Measurements from ENCODE around the gene PCP4.

Gene PCP4

GRCh38 chr21:39867198-39867650 lies at the start of gene PCP4:
PCP4 (plus strand) TSS chr21:39867438; CDS start chr21:39867502, 64 bp downstream.
- peak in 1 of 2 donors; percentile 33 for DNase-seq (ENCODE audit: low read depth in 2 of 2)

- no peak for DNase-seq (ENCODE audit: low read depth in 2 of 2)
These were observed 48.7 kb upstream of the PCP4 start for GRCh38 chr21:39818557-39818956.

DNA sequence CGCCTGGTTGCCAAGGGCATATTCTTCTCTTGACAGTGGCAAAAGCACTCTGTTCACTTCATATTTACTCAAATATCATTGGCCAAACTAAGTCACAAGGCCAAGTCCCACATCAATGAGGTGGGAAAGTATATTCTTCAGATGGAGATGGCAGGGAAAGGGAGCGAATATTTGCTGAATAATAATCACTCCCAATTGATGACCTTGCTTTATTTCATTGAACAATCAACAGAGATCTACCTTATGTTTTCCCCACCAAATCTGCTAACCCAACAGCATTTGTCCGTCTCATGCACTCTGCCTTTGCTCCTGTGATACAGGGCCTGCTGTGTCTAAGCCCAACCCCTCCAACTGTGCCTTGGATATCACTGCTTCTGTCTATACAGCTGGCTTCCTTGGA lies 45.2 kb upstream of the PCP4 start:
- no peak for DNase-seq (ENCODE audit: low read depth in 2 of 2)

DNA sequence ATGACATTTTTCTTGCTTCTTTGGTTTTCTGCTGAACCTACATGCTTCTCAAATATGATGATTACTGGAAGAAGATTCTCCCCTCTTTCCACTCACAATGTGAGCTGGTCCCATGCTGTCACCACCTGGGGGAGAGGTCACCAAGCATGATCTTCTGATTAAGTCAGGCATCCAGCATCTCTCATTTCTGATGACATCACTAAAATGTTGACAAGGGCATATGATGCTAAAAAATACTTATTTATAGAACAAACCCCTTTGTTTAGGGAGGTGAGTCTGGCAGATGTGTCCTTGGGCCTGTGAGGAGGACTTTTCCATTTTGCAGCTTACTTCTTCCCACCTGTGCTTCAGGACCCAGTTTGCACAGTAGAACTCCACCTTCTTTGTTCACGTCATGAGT lies 42.0 kb upstream of the PCP4 start:
- no peak for DNase-seq (ENCODE audit: low read depth in 2 of 2)

- DNase-seq (ENCODE audit: low read depth in 2 of 2) = no peak
These were observed 32.7 kb upstream of the PCP4 start for GRCh38 chr21:39834543-39834942.

DNA sequence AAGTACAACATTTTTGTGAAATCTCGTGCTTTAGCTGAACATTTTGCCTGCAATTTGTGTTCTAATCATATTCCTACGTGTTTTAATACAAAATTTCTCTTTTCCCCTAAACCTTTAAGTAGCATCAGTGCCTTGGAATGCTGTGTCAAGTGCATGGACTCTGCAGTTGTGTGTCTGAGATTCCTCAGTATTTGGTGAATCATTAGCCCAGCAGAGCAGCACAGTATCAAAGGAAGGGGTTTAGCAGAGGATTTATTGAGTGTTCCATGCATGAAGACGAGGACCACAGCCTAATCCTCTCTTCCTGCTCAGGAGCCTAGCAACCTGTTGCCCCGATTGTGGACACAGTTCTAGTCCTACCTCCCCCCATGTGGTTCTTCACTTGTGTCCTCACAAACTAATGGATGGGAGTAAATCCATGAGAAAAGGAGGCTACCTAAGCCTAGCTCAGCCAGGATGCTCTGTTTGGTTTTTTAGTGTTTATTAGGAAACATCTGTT lies 29.3 kb upstream of the PCP4 start:
- no peak for DNase-seq (ENCODE audit: low read depth in 2 of 2)

DNA sequence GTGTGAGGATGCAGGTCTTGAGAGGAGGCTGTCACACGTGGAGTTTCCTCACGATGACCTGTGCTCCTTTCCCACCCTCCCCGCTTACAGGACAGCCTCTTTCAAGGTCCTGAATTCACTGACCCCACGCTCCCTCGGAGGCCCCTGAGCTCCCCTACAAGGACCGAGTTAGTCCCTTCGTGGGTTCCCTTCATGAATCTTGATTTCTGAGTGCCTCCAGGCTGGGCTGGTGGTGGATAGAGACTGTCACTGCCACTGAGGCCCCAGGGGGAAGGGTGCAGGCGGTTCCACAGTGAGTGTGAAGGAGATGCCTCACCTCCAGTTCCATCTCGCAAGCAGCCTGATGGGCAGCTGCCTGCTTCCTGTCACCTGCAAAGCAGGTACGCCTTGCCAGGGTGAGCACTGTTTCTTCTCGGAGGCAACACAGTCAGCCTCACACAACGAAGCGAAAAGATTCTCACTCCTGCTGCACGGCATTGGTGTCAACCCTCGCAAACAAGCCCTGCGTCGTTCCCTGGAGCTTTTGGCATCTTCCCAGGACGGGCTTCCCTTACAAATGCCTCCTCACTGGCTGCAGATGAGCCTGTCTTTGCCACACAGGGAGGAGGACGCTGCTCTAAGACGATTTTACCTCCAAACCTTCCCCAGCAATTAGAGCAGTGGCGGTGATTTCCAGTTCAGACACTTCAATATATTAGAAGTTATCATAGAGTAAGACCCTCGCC lies 26.7 kb upstream of the PCP4 start:
- DNase-seq (ENCODE audit: low read depth in 2 of 2) = no peak

DNA sequence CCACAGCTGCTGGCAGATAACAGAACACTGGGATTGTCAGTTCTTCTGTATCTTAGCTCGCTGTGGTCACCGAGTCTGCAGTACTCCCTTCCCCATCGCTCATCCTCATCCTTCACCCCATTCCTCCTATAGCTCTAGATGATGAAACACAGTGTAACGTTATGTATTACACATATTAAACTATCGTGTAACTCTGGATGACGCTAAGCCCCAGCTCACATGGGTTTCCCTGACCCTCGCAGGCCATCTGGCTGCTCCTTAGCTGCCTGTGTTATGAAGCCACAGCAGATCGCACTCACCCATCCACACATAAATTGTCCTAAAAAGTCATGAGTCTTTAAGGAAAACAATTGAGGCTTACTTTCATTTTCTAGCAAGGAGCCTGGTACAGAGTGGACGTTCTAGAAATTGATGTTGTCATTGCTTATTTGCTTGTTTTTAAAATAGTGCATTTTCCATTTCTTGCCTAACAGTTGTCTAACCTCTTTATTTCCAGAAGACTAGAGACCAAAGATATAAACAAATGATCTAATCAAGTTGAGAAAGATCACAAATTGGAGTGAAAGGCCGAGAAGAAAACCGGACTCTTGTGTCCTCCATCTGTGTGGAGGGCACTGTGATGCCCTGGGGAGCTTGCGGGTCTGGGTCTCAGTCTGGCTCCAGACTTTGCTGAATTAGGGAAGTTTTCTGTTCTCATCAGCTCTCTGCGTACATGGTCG lies 24.3 kb upstream of the PCP4 start:
- DNase-seq (ENCODE audit: low read depth in 2 of 2) = no peak

DNA sequence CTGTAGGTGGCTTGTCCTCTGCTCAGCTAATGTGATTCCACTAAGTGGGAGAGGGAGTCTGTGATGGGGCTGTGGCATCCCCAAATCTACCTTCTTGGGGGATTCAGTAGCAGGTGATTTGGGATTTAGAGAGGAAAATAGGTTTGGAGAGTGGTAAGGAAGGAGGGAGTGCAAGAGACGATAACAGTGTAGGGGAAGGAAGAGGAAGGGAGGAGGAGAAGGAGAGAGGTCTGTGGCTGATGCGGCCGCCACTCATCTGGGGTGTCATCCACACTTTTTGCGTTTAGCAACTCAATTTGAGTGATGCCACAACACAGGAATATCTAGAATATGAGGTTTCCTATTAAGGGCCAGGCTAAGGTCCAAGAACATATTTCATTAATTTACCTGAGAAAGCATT lies 23.8 kb upstream of the PCP4 start:
- DNase-seq (ENCODE audit: low read depth in 2 of 2) = no peak

DNA sequence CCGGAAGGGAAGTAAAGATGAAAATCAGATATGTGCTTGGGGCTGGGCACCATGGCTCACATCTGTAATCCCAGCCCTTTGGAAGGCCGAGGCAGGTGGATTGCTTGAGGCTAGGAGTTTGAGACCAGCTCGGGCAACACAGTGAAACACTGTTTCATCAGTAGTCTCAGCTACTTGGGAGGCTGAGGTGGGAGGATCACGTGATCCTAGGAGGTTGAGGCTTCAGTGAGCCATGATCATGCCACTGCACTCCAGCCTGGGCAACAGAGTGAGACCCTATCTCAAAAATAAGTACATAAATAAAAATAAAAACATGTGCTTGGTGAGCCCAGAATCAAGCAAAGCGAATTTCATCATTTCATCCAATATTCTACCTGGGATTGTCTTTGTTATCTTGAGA lies 23.3 kb upstream of the PCP4 start:
- no peak for DNase-seq (ENCODE audit: low read depth in 2 of 2)

DNA sequence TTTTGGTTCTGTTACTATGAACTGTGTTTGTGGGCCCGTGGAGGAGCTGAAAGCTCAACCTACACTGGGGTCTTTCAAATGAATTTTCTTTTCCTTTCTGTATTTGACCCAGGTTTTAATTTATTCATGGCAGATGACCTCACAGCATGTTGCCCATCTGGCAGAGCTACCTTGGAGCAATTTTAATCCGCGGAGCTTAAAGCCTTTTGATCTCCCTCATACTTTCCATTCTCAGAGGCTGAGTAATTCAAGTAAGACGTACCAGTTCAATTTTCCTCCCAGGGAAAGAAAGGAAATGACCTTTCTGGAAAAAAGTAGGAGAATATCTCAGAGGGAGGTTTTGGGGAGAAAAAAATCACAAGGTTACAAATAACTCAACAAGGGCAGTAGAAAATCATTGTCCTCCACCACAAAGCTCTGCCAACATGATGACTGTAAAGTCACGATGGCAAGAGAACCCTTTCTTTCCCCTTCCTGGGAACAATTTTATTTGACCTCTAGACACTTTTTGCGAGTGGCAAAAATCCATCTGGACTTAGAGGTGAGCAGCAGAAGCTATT lies 21.6 kb upstream of the PCP4 start:
- no peak for DNase-seq (ENCODE audit: low read depth in 2 of 2)

DNA sequence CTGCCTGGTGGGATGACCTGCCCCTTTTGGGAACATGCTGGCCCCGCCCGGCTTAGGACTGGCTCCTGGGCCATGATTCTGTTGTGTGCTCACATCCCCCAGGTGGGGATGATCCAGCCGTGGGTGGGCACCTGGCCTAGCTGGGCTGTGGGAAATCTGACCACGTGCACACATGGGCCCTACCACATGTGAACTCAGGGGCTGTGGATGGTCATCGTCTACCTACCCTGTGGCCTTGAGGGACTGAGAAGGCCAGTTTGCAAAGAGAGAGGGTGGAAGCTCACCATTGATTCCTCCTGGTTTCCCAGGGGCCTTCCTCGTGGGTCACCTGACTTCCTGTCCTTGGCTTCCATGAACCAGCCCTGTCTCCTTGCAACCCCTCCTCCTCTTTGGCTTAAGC lies 19.4 kb upstream of the PCP4 start:
- no peak for DNase-seq (ENCODE audit: low read depth in 2 of 2)

DNA sequence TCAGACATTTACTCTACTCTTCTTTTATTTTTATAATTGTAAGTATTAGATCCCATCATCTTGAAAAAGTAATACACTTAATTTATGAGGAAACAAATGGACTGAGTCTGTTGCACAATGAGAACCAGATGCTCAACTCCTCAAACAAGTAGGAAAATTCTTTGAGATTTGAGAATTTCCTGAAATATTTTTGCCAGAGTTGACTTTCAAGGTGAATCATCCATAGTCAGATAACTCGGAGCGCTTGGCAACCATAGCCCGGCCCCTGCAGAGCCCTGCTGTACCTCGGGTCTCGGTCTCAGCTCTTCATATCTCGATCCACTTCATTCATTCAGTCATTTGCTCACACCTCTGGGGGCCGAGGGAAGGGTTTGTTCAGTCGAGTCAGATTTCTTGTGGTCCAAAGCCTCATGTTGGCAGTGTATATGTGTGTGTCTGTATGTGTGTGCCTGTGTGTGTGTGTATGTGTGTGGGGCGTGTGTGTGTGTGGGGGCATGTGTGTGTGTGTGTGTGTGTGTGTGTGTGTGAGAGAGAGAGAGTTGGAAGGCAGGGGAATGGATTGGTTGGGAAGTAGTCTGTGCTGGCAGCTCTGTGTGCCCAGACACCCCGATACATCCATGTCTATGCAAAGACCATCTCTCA lies 18.1 kb upstream of the PCP4 start:
- no peak for DNase-seq (ENCODE audit: low read depth in 2 of 2)

GRCh38 chr21:39850333-39850732 lies 16.9 kb upstream of the PCP4 start:
- DNase-seq (ENCODE audit: low read depth in 2 of 2) = no peak

DNA sequence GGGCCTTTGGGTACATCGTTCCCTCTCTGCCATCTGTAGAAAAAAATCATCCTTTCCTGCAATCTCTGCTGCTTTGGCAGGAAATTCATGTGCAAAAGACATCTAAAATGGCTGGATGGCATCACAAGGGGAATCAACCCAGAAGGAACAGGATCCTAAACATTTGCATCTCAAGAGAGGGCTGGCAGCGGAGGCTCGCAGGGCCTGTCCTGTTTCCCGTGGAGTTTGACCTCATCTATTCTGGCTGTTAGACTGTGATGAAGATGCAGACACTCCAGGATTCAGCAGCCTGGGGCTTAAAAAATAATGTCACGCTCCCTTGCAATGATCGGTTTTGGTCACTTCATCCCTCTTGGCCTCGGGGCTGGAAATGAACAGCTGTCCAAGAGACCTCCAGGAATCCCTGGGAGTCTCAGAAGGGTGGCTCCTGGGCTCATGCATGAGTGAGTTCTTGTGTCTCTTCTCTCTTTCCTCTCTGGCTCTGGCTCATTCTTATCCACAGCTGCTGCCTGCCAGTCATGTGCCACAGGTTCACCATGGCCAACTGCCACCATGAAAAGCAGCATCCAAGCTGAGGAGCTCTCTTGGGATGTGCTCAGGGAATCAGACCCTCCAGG lies 16.1 kb upstream of the PCP4 start:
- no peak for DNase-seq (ENCODE audit: low read depth in 2 of 2)

DNA sequence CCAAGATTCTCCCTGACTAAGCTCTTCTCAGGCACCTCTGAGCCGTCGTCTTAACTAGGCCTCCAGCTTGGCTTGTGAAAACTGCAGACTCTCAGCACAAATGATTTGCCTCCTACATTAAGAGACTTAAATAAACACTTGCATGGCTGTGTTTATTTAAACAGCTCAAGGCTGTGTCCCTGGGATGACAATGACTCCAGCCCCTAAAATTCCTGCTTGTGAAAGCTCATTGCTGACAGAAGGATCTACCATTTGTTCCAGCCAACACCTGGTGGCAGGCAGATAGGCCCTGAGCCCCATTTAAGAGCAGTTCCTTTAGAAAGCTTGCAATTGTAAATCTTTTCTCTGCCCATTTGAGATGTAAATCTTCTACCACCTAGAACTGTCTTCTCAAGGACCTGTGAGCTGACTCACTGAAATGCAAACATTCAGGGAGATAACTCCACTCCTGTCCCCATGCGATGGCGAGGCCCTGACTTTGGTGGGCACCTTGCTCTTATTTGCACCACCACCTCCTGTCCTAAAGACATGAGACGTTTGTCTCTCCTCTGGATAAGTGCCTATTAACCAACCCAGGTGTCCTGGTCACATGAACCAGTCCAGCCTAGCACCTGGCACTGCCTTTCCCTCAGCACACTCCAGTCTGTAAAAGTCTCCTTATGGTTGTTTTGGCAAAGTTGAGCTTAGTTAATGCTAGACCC lies 15.1 kb upstream of the PCP4 start:
- no peak for DNase-seq (ENCODE audit: low read depth in 2 of 2)

- no peak for DNase-seq (ENCODE audit: low read depth in 2 of 2)
These were observed 14.3 kb upstream of the PCP4 start for GRCh38 chr21:39852726-39853500.

DNA sequence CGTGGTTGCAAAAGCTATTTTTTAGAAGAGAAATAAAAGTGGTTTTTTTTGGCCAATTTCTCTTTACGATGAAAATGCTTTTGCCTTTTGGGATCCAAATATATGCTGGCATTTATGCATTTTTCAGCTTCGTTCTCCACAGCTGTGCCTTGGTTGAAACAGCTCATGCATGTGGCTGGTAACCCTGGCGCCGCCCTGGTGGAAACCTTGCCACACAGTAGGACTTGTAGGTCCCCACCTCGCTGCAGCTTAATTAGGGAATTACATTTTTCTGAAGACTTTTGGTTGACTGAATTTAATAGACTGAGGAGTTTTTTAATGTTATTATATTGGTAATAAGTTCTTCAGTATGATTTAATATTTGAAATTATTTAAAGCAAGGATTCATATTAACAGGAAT lies 12.7 kb upstream of the PCP4 start:
- no peak for DNase-seq (ENCODE audit: low read depth in 2 of 2)

- DNase-seq (ENCODE audit: low read depth in 2 of 2) = no peak
These were observed 11.6 kb upstream of the PCP4 start for GRCh38 chr21:39855595-39855994.

- DNase-seq (ENCODE audit: low read depth in 2 of 2) = no peak
These were observed 6.6 kb upstream of the PCP4 start for GRCh38 chr21:39860600-39860999.

DNA sequence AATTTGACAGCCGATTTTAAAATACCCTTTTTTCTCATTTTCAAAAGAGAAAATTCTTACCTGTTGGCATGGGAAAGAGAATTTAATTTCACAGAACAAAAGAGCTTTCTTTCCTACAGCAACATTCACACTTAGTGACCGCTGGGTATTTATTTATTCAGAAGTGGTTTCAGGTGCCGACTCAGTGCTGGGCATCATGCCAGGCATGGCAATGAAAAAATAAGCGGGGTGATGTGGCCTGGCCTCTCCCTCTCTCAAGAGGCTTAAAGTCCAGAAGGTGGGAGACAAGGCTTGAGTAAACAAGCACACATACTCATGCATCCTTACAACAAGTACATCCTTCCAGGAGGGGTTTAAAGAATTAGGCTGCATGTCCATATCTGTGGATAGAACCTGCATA lies 4.1 kb upstream of the PCP4 start:
- DNase-seq (ENCODE audit: low read depth in 2 of 2) = no peak
